Astrocyte (in vitro differentiated cells and primary cell): ENCODE measurements around the gene ZNF827. TPM values are rescaled to one million over a fixed set of nuclear protein-coding genes. Genes with fewer than 3 reads are reported as not detected.

Source experiments
- DNase-seq: peaks from one replicate; pipeline ENCODE4 v3.0.0-alpha.2; 2010; ENCODE audit warnings: low read depth
- FAIRE-seq: peaks from 2 replicates; lab custom pipeline; 2011; peaks lifted over from hg19 to GRCh38; lab: Jason Lieb, UNC
- H2AFZ ChIP-seq: 2 replicates; pipeline ENCODE4 v1.6.0; 2012; ENCODE audit warnings: low read depth, low read length, inconsistent platforms
- H3K27ac ChIP-seq: 2 replicates; pipeline ENCODE4 v1.5.1; 2011; ENCODE audit warnings: low read depth, low read length, inconsistent platforms
- H3K27me3 ChIP-seq: 2 replicates; pipeline ENCODE4 v1.6.0; 2011; ENCODE audit warnings: low read length, inconsistent platforms; ENCODE audit not compliant: insufficient read depth
- H3K36me3 ChIP-seq: 2 replicates; pipeline ENCODE4 v1.5.1; 2011; ENCODE audit warnings: low read length, inconsistent platforms; ENCODE audit not compliant: insufficient read depth
- H3K4me1 ChIP-seq: 2 replicates; pipeline ENCODE4 v1.5.1; 2011; ENCODE audit warnings: low read length, inconsistent platforms; ENCODE audit not compliant: insufficient read depth
- H3K4me2 ChIP-seq: 2 replicates; pipeline ENCODE4 v1.6.0; 2012; ENCODE audit warnings: low read length, inconsistent platforms
- H3K4me3 ChIP-seq: 2 replicates; pipeline ENCODE4 v1.5.1; 2011; ENCODE audit warnings: low read depth, mild to moderate bottlenecking, low read length, inconsistent platforms; ENCODE audit not compliant: insufficient read depth
- H3K79me2 ChIP-seq: 2 replicates; pipeline ENCODE4 v1.6.0; 2012; ENCODE audit warnings: mild to moderate bottlenecking, low read length, inconsistent platforms; ENCODE audit not compliant: insufficient read depth
- H3K9ac ChIP-seq: 2 replicates; pipeline ENCODE4 v1.6.0; 2012; ENCODE audit warnings: mild to moderate bottlenecking, low read length, inconsistent platforms
- H3K9me3 ChIP-seq: 2 replicates; pipeline ENCODE4 v1.5.1; 2012; ENCODE audit warnings: low read depth, mild to moderate bottlenecking, low read length, inconsistent platforms; ENCODE audit not compliant: insufficient read depth
- H4K20me1 ChIP-seq: 2 replicates; pipeline ENCODE4 v1.6.0; 2012; ENCODE audit warnings: low read length, inconsistent platforms; ENCODE audit not compliant: insufficient read depth
- H3K27ac Mint-ChIP-seq: one replicate; pipeline ENCODE4 v1.8.0; 2021; ENCODE audit warnings: mild to moderate bottlenecking, mixed read lengths; ENCODE audit not compliant: unreplicated experiment
- H3K27me3 Mint-ChIP-seq: one replicate; pipeline ENCODE4 v1.8.0; 2021; ENCODE audit warnings: low read depth, mixed read lengths; ENCODE audit not compliant: unreplicated experiment
- H3K36me3 Mint-ChIP-seq: one replicate; pipeline ENCODE4 v1.8.0; 2021; ENCODE audit warnings: low read depth, mixed read lengths; ENCODE audit not compliant: unreplicated experiment
- H3K4me1 Mint-ChIP-seq: one replicate; pipeline ENCODE4 v1.8.0; 2021; ENCODE audit warnings: low read depth, mixed read lengths; ENCODE audit not compliant: unreplicated experiment
- H3K4me3 Mint-ChIP-seq: one replicate; pipeline ENCODE4 v1.8.0; 2021; ENCODE audit warnings: mild to moderate bottlenecking, moderate library complexity, mixed read lengths; ENCODE audit not compliant: unreplicated experiment
- H3K9me3 Mint-ChIP-seq: one replicate; pipeline ENCODE4 v1.8.0; 2021; ENCODE audit warnings: mild to moderate bottlenecking, mixed read lengths; ENCODE audit not compliant: unreplicated experiment
- CTCF ChIP-seq: IDR thresholded peaks from 2 replicates; pipeline ENCODE4 v1.5.1; 2011; ENCODE audit warnings: low read depth, mild to moderate bottlenecking, inconsistent platforms, low read length, moderate library complexity; ENCODE audit not compliant: insufficient read depth
- EZH2 ChIP-seq: IDR thresholded peaks from 2 replicates; pipeline ENCODE4 v1.6.1; 2012; ENCODE audit warnings: mild to moderate bottlenecking, low read length, inconsistent platforms; ENCODE audit not compliant: insufficient read depth
- total RNA-seq: library from RNA; stranded (reverse); gene quantifications from 2 replicates; pipeline ENCODE4 v1.2.1, GENCODE V29; 2021

ZNF827 gene
- total RNA-seq, 1 donor from 2014 or later: 39.7 TPM

GRCh38 chr4:145982791-145983190, 44.2 kb upstream of the ZNF827 start:
- H3K9me3 ChIP-seq: no peaks in the 10 kb centered on the region
- DNase-seq: no peak
- H3K27ac ChIP-seq: no peak overlapping the region
- no peaks in the 10 kb centered on the region for H3K36me3 ChIP-seq
- no peak overlapping the region for H3K4me3 ChIP-seq
- Mint-ChIP-seq H3K36me3 (no peaks in the 10 kb centered on the region), H3K4me3 (no peak overlapping the region), H3K27me3 (peaks cover 2% of the 10 kb centered on the region), H3K9me3 (no peaks in the 10 kb centered on the region), H3K27ac (no peak overlapping the region), H3K4me1 (no peaks in the 10 kb centered on the region)
- FAIRE-seq: no peak
- TF ChIP-seq CTCF (no peak), EZH2 (no peak)
- H2AFZ ChIP-seq: no peak overlapping the region
- no peaks in the 10 kb centered on the region for H3K4me1 ChIP-seq
- H3K27me3 ChIP-seq: no peaks in the 10 kb centered on the region
- H3K4me2 ChIP-seq: no peak overlapping the region
- no peaks in the 10 kb centered on the region for H4K20me1 ChIP-seq
- H3K9ac ChIP-seq: no peak overlapping the region
- H3K79me2 ChIP-seq: no peaks in the 10 kb centered on the region

GRCh38 chr4:145979160-145979559, 40.5 kb upstream of the ZNF827 start:
- Histone ChIP-seq H3K4me1 (no peaks in the 10 kb centered on the region), H3K9me3 (no peaks in the 10 kb centered on the region), H3K4me2 (no peak overlapping the region), H3K79me2 (no peaks in the 10 kb centered on the region), H3K27me3 (no peaks in the 10 kb centered on the region), H3K4me3 (no peak overlapping the region), H2AFZ (no peak overlapping the region), H3K27ac (no peak overlapping the region), H4K20me1 (no peaks in the 10 kb centered on the region), H3K9ac (no peak overlapping the region), H3K36me3 (no peaks in the 10 kb centered on the region)
- no peak overlapping the region for H3K27ac Mint-ChIP-seq
- H3K9me3 Mint-ChIP-seq: no peaks in the 10 kb centered on the region
- peaks cover 2% of the 10 kb centered on the region for H3K27me3 Mint-ChIP-seq
- H3K4me1 Mint-ChIP-seq: no peaks in the 10 kb centered on the region
- DNase-seq: no peak
- TF ChIP-seq EZH2: no peak
- TF ChIP-seq CTCF: no peak
- H3K36me3 Mint-ChIP-seq: no peaks in the 10 kb centered on the region
- H3K4me3 Mint-ChIP-seq: no peak overlapping the region
- FAIRE-seq: no peak

- H3K9me3 ChIP-seq: no peaks in the 10 kb centered on the region
- Mint-ChIP-seq H3K4me3 (no peak overlapping the region), H3K9me3 (no peaks in the 10 kb centered on the region), H3K4me1 (no peaks in the 10 kb centered on the region), H3K27ac (no peak overlapping the region), H3K27me3 (peaks cover 2% of the 10 kb centered on the region), H3K36me3 (no peaks in the 10 kb centered on the region)
- H3K27me3 ChIP-seq: no peaks in the 10 kb centered on the region
- no peak overlapping the region for H3K4me2 ChIP-seq
- no peak overlapping the region for H3K27ac ChIP-seq
- no peaks in the 10 kb centered on the region for H4K20me1 ChIP-seq
- H2AFZ ChIP-seq: no peak overlapping the region
- no peaks in the 10 kb centered on the region for H3K79me2 ChIP-seq
- H3K4me3 ChIP-seq: no peak overlapping the region
- H3K9ac ChIP-seq: no peak overlapping the region
- H3K36me3 ChIP-seq: no peaks in the 10 kb centered on the region
- TF ChIP-seq EZH2 (no peak), CTCF (no peak)
- no peak for DNase-seq
- H3K4me1 ChIP-seq: no peaks in the 10 kb centered on the region
- FAIRE-seq: no peak
Observed at GRCh38 chr4:145976680-145977079, 38.1 kb upstream of the ZNF827 start.
